Stromal cell of bone marrow (primary cell): Measurements from ENCODE around the gene CEP295NL.
"Not testable (repeated sequence)": the region's sequence is repeated elsewhere in the genome, so short reads cannot be mapped to it uniquely, and the experiment has no call there.

ENCODE experiments used
- DNase-seq: peaks from one replicate; pipeline ENCODE4 v3.0.0-alpha.2; 2012; ENCODE audit warnings: low read depth

The CEP295NL gene

DNA sequence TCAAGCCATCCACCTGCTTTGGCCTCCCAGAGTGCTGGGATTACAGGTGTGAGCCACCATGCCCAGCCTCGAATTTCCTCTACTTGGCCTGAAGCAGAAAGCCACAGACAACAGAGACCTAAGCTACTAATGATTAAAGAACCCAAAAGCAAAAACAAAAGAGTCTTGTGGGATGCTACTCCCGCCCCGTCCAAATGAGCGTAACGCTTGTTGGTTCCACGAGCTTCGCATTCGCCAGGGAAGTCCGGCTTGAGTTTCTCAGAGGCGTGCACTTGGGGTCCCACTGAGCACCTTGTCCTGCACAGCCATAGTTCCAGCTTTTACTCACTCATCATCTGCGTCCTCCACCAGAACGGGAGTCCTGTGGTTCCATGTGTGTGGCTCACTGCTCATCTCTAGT, 16.0 kb downstream of the CEP295NL start:
- DNase-seq = no peak

- DNase-seq = no peak
Observed at GRCh38 chr17:78885956-78886355, 17.0 kb downstream of the CEP295NL start.

DNA sequence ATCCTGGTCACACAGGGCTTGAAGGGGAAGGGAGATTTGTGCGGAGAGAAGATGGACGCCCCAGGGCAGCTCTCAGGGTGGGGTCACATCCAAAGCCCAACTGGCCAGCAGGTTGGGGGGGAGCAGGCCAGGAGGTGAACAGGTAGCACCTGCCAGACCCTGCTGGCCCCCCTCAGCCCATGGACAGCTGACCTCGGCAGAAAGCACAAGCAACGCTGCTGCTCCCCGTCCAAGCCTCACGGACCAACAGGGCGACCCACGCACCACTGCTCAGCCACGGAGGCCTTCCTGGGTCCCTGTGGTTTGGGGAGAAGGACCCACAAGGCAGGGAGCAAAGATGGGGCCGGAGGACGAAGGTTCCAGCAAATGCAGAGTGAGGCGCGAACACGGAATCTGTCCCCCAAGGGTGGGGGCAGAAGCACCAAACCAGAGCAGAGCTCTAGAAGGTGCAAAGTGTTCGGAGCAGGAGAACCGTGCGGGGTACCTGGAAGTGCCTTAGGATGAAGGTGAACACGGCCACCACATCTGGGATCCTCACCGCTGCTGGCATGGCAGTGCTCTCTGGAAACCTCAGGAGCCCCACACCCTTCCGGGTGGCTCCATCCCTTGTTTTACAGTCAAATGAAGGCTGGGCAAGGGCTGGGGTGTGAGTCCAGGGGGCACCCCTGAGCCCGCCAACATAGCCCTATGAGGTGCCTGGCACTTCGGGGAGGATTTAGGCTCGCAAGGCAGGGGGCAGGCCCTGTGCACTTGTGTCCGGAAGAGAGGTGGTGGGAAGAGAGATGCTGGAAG, 17.9 kb downstream of the CEP295NL start:
- no peak for DNase-seq

GRCh38 chr17:78884148-78884825, 18.7 kb downstream of the CEP295NL start:
- no peak for DNase-seq

DNA sequence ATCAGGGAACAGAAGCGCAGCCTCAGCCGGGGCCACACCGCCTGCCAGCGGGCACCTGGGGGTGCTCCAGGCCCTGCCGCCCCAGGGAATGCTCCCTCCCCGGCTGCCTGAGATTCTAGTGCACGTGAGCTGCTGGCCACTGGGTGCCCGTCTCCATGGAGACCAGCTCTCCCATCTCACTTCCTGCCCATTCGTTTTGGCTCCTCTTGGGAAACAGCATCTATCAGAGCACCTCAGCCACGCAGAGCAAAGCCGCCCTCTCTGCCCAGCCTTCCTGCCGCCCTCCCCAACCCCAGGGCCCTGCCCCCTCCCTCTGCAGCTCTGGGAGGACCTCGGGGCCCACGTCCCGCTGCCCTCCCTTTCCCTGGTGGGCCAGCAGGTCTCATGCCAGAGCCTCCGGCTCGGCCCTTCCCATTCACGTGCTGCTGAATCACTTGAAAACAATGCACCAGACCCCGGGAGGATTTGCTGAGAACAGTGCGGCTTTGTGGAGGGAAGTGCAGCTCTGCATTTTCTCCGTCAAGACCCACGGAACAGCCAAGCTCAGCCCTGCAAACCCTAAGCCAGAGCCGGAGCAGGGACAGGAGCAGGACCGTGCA, 19.4 kb downstream of the CEP295NL start:
- peak; percentile 94 for DNase-seq

DNA sequence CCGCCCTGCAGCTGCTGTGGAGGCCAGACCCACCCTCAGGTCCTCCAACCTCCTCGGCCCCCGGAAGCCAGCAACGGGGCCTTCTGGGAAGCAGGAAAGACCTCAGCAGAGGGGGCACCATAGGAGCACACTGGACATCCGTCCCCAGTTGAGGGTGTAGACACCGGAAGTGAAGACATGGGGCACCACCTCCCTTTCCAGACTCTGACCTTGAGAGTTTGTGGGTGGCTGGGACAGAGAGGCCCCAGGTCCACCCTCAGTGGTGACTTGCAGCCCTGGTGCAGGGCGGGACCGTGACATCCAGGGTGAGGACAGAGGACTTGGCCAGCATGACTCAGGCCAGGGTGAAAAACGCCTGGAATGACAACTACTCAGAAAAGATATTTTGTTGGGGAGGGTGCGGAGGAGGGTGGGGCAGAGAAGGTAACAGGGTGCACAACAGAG, 19.9 kb downstream of the CEP295NL start:
- DNase-seq = peak; percentile 57

GRCh38 chr17:78882540-78883088, 20.4 kb downstream of the CEP295NL start:
- DNase-seq = no peak

- peak; percentile 90 for DNase-seq
Observed at GRCh38 chr17:78879635-78880186, 23.3 kb downstream of the CEP295NL start.

DNA sequence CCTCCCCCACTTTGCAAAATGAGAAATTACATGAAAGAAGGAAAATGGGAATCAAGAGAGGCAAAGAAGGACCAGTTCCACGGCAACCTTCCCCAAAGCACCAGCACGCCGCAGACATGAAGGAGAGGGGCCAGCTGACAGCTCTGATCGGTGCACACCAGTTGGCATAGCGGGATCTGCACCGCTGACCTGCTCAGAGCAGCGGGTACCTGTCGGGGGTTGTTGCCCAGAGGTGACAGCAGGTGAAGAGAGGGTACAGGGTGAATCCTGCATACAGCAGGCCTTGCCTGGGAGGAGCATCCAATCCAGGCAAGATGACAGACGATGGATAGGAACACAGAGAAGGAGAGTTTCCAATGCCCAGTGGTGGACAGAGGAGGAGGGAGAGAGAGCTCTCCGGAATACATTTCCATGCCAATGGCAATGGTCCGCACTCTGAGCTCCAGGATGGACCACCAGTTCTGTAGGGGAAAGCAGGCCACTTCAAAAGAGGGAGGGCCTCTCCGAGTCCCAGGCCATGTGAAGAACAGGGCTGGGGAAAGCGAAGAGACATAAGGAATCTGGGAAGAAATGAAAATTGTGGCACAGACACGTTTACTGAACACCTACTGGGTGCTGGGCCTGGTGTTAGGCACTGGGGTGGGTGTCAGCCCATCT, 24.0 kb downstream of the CEP295NL start:
- DNase-seq = no peak

DNA sequence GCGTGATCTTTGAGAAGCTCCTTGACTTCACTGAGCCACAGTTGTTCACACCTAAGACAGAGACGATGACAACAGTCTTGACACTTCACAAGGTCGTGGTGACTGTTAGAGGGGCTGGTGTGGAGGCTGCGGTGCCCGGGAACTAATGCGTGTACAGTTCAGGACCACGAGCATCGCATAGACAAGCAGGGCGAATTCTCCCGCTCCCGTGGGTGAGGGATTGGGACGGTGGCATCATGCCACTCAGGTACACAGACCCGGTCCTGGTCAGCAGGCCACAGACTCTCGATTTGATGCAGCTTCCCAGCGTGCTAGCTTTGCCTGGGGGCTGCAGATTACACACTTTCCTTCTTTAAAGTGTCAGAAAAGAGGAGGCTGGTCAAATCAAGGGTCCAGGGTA, 24.7 kb downstream of the CEP295NL start:
- DNase-seq = no peak

GRCh38 chr17:78876954-78877517, 26.0 kb downstream of the CEP295NL start:
- not testable (repeated sequence) for DNase-seq

GRCh38 chr17:78876094-78876597, 26.9 kb downstream of the CEP295NL start:
- no peak for DNase-seq

DNA sequence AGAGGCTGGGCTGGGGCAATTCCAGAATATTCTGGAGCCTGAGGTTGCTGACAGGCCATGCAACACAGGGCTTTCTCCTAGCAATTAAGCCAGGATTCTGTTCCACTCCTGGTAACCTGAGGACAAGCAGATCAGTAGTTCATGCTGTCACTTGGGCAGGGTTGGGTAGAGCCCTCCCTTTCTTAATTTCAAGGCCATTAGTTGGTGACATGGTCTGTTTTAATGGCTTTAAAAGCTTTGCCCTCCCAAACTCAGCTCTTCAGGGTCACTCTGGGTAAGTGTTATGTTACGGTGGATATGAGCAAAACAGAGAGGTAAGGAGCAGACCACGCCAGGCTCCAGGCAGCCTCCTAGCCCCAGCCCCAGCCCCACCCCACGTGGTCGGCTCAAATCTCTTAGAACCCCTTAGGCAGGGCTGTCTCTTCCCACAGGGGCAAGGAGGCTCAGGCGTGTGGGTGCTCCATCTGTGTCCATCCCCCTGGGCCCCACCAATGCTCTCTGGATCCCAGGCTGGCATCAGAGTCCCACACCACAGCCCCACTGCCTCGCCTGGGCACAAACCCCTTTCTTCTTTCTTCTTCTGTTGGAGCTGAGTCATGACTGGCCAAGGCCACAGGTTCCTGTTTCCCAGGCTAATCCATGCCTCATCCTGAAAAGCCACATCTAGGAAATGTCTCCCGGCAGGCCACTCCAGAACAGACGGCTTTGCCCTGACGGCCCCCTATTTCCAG, 27.5 kb downstream of the CEP295NL start:
- no peak for DNase-seq

- DNase-seq = no peak
Observed at GRCh38 chr17:78873519-78874340, 29.3 kb downstream of the CEP295NL start.

DNA sequence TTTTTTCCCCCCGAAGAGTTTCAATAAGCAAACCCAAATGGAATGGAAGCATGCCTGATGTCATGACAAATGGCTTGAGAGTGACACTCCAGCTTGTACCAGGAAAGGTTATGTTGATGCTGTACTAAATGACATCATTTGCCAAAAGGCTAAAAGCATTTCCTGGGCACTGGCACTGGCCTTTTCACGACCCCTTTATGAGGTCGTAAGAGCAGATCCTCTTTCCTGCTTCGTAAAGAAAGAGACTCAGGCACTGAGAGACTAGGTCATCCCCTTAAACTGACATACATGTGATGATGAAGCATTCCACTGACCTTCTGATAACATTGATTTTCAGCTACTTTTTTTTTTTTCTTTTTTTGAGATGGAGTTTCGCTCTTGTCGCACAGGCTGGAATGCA, 30.5 kb downstream of the CEP295NL start:
- DNase-seq = no peak

- no peak for DNase-seq
Observed at GRCh38 chr17:78870621-78871020, 32.4 kb downstream of the CEP295NL start.

DNA sequence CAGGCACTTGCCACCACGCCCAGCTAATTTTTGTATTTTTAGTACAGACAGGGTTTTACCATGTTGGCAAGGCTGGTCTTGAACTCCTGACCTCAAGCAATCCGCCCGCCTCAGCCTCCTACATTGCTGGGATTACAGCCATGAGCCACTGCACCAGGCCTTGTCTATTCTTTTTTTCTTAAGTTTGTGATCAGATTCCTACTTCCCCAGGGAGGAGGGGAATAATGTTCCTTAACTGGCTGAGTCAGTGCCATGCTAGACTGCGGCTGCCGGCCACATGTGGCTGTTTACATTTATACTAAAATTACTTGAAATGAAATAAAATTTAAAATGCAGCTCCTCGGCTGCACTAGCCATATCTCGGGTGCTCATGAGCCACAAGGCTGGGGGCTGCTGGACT, 34.6 kb downstream of the CEP295NL start:
- DNase-seq = peak; percentile 72

DNA sequence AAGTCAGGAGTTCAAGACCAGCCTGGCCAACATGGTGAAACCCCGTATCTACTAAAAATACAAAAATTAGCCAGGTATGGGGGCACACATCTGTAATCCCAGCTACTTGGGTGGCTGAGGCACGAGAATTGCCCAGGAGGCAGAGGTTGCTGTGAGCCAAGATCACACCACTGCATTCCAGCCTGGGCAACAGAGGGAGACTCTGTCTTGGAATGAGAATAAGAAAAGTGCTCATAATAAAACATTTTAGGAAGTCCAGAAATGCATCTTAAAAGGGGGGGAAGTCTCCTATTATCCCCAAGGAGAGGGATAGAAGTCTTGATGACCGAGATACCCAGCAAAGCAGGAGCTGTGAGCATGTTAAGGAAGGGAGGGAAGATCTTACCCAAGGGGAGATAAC, 36.0 kb downstream of the CEP295NL start:
- DNase-seq = not testable (repeated sequence)

DNA sequence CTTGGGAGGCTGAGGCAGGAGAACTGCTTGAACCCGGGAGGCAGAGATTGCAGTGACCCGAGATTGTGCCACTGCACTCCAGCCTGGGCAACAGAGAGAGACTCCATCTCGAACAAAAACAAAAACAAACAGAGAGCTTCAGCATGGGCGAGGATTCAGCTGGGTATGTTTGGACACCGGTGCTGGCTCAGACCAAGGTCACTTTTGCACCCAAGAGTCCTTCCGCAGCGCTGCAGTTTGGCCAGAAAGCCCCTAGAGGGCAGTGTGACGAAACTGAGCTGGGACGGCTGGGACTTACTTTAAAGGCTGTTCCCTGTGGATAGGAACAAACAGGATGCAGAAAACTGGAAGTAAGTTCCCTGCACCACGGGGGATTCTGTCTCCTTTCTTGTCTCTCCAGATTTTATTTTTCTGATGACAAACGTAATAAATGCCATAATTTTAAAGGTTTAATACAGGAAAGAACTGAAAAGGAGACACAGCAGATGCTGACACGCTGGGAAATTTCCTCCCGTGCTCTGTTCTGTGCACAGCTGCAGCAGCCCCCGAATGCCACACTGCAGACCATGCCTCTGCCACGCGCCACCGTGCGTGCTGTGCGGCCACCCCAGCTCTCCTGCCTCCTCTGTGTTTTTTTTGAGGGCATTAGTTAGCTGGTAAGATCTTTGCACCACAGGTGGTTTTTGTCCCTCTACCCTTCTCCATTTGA, 37.2 kb downstream of the CEP295NL start:
- peak; percentile 45 for DNase-seq
